ENCODE measurements around the gene C1QL1.

DNA sequence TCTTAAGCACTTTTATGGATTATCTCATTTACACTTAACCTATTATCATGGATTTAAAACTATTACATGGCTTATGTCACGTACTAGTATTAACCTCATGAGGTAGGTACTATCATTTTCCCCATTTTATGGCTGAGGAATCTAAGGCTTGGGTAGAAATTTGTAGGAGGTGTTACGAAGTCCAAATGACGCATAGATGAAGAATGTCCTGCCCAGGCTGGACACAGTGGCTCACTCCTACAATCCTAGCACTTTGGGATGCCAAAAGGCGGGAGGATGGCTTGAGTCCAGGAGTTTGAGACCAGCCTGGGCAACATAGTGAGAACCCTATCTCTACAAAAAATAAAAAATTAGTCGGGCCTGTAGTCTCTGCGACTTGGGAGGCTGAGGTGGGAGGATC lies 4.8 kb upstream of the C1QL1 start:
- no peak for TF ChIP-seq L3MBTL2 (IDR thresholded peaks at IDR 0.05)
- TF ChIP-seq ZNF668 (CRISPR knock-in tag; IDR thresholded peaks at IDR 0.05): no peak
- TF ChIP-seq TEAD1 (CRISPR knock-in tag; IDR thresholded peaks at IDR 0.05): no peak
- TF ChIP-seq POLR2AphosphoS5 (IDR thresholded peaks at IDR 0.05; ENCODE audit: control insufficient read depth, insufficient read depth, low read depth, low read length): no peak

All from K562 (cell line).